ENCODE measurements around the gene SLC2A2. TPM values are rescaled to one million over a fixed set of nuclear protein-coding genes. Genes with fewer than 3 reads are reported as not detected.

The SLC2A2 gene
- total RNA-seq, 6 experiments from 2014 or later, result not detected

DNA sequence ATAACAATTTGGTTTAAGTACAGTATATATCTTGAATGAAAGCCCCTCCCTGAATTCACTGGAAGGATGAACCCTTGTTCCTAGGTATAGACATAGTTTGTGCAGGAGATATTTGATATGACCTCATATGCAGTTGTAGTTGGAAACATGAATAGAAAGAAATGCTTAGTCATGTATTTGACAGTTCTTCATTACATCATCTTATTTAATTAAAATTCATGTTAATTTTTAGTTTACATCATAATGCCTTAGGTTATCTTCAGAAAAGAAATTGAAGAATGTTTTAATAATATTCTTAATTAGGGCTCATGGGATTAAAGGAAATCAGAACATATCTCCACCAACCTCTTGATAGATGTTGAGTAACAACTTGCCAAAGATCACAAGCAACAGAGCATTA, 19.2 kb downstream of the SLC2A2 start:
- no peaks in the 10 kb centered on the region; the same call in 1 of the 2 replicates for H3K27me3 Mint-ChIP-seq (ENCODE audit: insufficient read depth)
- H3K36me3 Mint-ChIP-seq (ENCODE audit: low read depth), result no peaks in the 10 kb centered on the region
- no peak overlapping the region for H3K4me3 Mint-ChIP-seq
- no peaks in the 10 kb centered on the region for H3K9me3 Mint-ChIP-seq
- TF ChIP-seq, protein P1, sequence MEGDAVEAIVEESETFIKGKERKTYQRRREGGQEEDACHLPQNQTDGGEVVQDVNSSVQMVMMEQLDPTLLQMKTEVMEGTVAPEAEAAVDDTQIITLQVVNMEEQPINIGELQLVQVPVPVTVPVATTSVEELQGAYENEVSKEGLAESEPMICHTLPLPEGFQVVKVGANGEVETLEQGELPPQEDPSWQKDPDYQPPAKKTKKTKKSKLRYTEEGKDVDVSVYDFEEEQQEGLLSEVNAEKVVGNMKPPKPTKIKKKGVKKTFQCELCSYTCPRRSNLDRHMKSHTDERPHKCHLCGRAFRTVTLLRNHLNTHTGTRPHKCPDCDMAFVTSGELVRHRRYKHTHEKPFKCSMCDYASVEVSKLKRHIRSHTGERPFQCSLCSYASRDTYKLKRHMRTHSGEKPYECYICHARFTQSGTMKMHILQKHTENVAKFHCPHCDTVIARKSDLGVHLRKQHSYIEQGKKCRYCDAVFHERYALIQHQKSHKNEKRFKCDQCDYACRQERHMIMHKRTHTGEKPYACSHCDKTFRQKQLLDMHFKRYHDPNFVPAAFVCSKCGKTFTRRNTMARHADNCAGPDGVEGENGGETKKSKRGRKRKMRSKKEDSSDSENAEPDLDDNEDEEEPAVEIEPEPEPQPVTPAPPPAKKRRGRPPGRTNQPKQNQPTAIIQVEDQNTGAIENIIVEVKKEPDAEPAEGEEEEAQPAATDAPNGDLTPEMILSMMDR (IDR thresholded peaks at IDR 0.05), result no peak
- no peak for DNase-seq
- peaks cover 39% of the 10 kb centered on the region for H3K4me1 Mint-ChIP-seq (ENCODE audit: low read depth)
- H3K27ac Mint-ChIP-seq, result no peak overlapping the region

- Mint-ChIP-seq H3K36me3 (ENCODE audit: low read depth) (no peaks in the 10 kb centered on the region), H3K27ac (peak overlapping the region; percentile 56), H3K4me1 (ENCODE audit: low read depth) (peaks cover 56% of the 10 kb centered on the region), H3K9me3 (no peaks in the 10 kb centered on the region), H3K4me3 (peak overlapping the region; percentile 35), H3K27me3 (ENCODE audit: insufficient read depth) (no peaks in the 10 kb centered on the region; the same call in 1 of the 2 replicates)
- TF ChIP-seq, protein P1 (IDR thresholded peaks at IDR 0.05), result no peak
- DNase-seq, result peak; percentile 50
Observed at GRCh38 chr3:171005648-171006047, 20.9 kb downstream of the SLC2A2 start.

- DNase-seq, result peak; percentile 19
- TF ChIP-seq, protein P1 (IDR thresholded peaks at IDR 0.05), result no peak
- no peak overlapping the region for H3K4me3 Mint-ChIP-seq
Observed at GRCh38 chr3:171001957-171002694, 24.4 kb downstream of the SLC2A2 start.

DNA sequence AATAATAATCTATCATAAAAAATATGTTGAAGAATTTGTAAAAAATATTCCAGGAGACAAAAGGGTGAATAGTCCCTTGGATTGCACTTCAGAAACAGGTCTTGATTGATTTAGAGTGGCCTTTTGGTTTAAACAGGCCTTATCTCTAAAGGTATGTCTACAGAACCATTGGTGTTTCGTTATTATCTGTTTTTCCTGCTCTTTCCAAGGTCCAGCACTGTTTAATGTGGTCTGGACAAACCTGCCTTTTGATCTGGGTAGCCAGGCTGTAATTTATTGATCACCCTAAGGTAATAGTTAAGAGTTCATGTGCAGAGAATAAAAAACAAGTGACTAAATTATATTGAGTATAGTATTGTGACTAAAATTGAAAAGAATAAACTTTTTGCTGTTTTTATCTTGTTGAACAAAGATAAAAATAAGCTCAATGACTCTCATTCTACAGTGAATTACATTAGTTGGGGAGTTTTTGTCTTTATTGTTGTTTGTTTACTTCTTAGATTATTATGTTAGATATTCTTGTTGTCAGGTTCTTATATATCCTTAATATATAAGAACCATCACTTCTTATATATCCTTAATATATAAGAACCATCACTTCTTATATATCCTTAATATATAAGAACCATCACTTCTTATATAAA, 25.1 kb downstream of the SLC2A2 start:
- H3K27ac Mint-ChIP-seq, result peak overlapping the region; percentile 38; the same call in 1 of the 2 replicates
- peaks cover 89% of the 10 kb centered on the region for H3K4me1 Mint-ChIP-seq (ENCODE audit: low read depth)
- H3K9me3 Mint-ChIP-seq, result no peaks in the 10 kb centered on the region
- no peaks in the 10 kb centered on the region for H3K27me3 Mint-ChIP-seq (ENCODE audit: insufficient read depth)
- TF ChIP-seq, protein P1 (IDR thresholded peaks at IDR 0.05), result no peak
- no peaks in the 10 kb centered on the region for H3K36me3 Mint-ChIP-seq (ENCODE audit: low read depth)
- no peak for DNase-seq
- H3K4me3 Mint-ChIP-seq, result no peak overlapping the region

More at GRCh38 chr3:171001957-171002694, 24.4 kb downstream of the SLC2A2 start:
- Mint-ChIP-seq H3K36me3 (ENCODE audit: low read depth) (no peaks in the 10 kb centered on the region), H3K4me1 (ENCODE audit: low read depth) (peaks cover 89% of the 10 kb centered on the region), H3K27ac (peak overlapping the region; percentile 27; the same call in 1 of the 2 replicates), H3K9me3 (no peaks in the 10 kb centered on the region), H3K27me3 (ENCODE audit: insufficient read depth) (no peaks in the 10 kb centered on the region)

DNA sequence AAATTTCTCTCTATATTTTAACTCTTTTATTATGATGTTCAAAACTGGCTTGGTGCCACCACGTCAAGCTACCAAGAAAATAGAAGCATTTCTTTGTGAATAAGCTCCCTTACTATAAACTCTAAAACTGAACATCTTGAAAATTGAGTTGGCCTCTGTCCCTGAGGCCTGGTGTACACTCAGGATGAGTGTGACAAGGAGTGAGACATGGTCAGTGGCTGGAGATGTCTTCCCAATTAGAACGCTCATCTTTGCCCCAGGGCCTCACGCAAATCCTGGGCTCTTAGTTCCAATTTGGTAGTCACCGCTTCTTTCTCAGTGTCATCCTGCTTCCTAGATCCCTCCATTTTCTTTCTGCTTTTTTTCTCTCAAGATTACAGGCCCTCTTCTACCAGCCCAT, 26.2 kb downstream of the SLC2A2 start:
- peaks cover 82% of the 10 kb centered on the region for H3K4me1 Mint-ChIP-seq (ENCODE audit: low read depth)
- DNase-seq, result peak; percentile 66
- H3K27me3 Mint-ChIP-seq (ENCODE audit: insufficient read depth), result no peaks in the 10 kb centered on the region
- peak overlapping the region; percentile 39; the same call in 1 of the 2 replicates for H3K4me3 Mint-ChIP-seq
- H3K36me3 Mint-ChIP-seq (ENCODE audit: low read depth), result no peaks in the 10 kb centered on the region
- H3K27ac Mint-ChIP-seq, result peak overlapping the region; percentile 91
- no peaks in the 10 kb centered on the region for H3K9me3 Mint-ChIP-seq
- TF ChIP-seq, protein P1 (IDR thresholded peaks at IDR 0.05), result no peak

Data from HFFc6 (cell line).